D721Med (cell line): Measurements from ENCODE around the gene HOXA7.

Source experiments
- DNase-seq: peaks from one replicate; pipeline ENCODE4 v3.0.0; 2011; ENCODE audit warnings: low spot score; ENCODE audit not compliant: insufficient read length
- FAIRE-seq: peaks from 2 replicates; lab custom pipeline; 2011; peaks lifted over from hg19 to GRCh38; lab: Jason Lieb, UNC
- TF ChIP-seq, protein P1 (sequence below): IDR thresholded peaks from 2 replicates; pipeline ENCODE4 v1.5.1; 2012; ENCODE audit warnings: mild to moderate bottlenecking, control low read depth; ENCODE audit not compliant: insufficient read depth; ENCODE audit errors: missing control alignments

The HOXA7 gene

DNA sequence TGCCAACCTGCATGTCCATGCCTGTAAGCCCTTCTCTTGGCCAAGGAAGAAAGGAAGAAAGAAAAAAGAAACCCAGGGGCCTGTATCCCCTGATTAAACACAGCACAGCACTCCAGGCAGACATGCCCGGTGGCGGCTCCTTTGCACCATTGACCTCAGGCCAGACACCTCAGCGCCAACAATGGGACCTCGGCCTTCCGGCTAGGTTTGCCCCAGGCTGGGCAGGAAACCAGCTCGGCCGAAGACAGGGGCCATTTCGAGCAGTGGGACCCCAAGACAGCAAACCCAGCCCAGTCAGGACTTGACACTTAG is 14.8 kb upstream of the HOXA7 start:
- FAIRE-seq (no peak), DNase-seq (no peak)
- TF ChIP-seq, protein P1, sequence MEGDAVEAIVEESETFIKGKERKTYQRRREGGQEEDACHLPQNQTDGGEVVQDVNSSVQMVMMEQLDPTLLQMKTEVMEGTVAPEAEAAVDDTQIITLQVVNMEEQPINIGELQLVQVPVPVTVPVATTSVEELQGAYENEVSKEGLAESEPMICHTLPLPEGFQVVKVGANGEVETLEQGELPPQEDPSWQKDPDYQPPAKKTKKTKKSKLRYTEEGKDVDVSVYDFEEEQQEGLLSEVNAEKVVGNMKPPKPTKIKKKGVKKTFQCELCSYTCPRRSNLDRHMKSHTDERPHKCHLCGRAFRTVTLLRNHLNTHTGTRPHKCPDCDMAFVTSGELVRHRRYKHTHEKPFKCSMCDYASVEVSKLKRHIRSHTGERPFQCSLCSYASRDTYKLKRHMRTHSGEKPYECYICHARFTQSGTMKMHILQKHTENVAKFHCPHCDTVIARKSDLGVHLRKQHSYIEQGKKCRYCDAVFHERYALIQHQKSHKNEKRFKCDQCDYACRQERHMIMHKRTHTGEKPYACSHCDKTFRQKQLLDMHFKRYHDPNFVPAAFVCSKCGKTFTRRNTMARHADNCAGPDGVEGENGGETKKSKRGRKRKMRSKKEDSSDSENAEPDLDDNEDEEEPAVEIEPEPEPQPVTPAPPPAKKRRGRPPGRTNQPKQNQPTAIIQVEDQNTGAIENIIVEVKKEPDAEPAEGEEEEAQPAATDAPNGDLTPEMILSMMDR: no peak

DNA sequence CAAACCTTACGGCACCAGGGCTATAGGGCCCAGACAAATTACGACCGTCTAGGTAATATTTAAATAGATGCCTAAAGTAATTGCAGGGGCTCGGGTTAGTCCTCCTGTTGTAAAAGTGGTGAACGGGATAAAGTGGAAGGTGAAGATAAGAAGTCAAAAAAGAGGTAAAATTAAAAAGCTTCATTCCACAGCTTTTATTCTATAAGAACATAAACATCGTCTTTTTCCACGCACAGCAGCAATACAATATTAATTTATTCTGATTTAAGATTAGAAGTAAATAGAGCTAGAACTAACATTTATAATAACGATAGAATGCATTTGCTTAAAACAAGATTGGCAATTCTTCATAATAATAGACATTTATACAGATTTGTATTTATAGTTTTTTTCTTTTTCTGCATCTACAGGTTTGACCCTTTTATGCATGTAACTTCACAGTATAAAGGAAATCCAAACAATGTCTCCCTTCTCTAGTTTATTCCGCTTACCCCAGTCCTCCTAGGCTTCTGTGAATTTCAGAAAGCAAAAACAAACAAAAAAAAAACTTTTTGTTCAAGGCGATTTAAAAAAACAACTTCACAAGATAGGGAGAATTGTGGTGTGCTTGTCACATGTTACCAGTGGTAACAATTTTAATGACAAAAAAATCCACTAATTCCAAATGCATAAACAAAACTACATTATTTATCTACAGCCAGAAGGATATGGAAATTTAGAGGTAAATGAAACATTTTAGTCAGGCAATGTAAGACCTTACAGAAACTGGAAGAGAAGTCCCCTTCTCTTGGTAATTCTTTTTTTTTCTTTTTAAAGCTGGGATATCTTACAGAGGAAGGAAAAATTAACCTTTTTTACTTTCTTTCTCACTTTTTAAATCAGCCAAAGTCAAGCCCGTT is 14.2 kb upstream of the HOXA7 start:
- DNase-seq (no peak), FAIRE-seq (no peak)
- TF ChIP-seq, protein P1: no peak

DNA sequence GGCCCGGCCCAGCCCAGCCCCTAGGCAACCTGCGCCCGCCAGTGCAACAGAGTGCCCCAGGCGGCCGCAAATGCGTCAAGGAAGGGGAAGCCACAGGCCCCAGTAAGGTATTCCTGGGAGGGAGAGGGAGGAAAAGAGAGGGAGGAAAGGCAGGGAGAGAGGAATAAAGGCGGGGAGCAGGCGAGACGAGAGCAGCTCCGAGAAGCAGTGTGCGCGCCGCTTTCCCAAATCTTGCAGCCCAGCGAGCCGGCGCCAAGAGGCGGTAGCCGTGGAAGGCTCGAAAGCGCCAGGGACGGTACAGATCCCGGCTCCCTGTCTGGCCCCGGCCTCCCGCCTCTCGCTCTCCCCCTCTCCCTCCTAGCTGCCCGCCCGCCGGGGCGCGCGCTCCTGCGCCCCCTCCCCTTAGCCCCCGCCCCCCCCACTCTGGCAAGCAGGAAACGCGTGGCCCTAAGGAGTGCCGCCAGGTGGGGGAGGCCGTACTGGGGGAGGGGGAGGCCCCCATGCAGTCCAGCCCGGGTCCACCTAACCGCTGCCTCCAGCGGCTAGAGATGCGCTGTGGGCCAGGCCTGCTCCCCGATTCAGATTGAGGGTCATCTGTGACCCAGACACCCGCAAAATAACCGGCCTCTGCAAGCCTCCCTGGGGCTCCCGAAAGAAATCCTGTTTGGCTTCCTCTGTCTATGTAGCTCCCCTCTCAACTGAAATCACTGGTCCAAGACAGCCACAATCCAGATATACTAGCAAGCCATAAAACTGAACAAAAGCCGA is 13.4 kb upstream of the HOXA7 start:
- DNase-seq (no peak), FAIRE-seq (no peak)
- TF ChIP-seq, protein P1: no peak

DNA sequence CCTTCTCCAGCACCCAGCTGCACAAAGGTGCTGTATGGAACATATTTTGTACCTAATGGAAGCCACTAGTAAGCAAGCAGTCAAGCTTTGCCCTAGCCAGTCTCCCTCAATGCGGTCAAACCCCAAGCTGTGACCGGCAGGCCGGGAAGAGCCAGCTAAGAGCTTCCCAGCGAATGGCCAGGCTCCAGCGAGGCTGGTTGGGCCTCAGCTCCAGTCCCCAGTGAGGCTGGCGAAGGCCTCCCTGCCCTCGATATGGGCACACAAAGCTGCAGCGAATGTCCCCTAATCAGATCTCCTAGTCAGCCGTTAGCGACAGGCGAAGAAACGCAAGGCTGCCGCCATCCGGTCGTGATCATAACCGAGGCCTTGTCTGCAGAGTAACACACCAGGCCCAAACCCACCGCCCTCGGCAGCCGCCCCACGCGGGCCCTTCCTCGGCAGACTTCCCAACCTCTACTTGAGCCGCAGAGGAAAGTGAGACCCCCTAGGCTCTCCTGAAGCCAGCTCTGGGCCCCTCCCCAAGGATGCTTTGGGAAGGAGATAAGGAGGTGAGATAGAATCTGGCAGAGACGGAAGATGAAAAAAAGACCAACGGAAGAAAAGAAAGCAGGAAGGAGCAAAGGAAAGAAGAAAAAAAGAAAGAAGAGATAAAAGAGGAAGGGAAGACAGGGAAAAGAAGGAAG is 11.9 kb upstream of the HOXA7 start:
- DNase-seq: no peak
- no peak for FAIRE-seq
- TF ChIP-seq, protein P1: no peak

DNA sequence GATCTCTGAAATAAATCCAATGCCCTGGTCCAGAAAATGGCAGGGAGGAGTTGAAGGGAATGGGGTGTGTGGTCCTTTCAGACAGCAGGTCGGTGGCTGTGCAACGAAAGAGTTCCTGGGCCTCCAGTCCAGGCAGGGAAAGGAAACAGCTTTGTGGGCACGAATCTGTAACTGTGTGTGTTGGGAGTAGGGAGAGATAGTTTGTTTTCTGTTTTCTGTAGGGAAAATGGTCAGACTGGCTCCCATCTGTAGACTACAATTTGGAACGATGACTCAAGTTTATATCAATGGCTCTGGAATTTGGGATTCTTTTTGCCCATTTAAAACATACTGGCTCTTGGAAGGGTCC is 11.4 kb upstream of the HOXA7 start:
- FAIRE-seq (no peak), DNase-seq (no peak)
- TF ChIP-seq, protein P1: no peak

DNA sequence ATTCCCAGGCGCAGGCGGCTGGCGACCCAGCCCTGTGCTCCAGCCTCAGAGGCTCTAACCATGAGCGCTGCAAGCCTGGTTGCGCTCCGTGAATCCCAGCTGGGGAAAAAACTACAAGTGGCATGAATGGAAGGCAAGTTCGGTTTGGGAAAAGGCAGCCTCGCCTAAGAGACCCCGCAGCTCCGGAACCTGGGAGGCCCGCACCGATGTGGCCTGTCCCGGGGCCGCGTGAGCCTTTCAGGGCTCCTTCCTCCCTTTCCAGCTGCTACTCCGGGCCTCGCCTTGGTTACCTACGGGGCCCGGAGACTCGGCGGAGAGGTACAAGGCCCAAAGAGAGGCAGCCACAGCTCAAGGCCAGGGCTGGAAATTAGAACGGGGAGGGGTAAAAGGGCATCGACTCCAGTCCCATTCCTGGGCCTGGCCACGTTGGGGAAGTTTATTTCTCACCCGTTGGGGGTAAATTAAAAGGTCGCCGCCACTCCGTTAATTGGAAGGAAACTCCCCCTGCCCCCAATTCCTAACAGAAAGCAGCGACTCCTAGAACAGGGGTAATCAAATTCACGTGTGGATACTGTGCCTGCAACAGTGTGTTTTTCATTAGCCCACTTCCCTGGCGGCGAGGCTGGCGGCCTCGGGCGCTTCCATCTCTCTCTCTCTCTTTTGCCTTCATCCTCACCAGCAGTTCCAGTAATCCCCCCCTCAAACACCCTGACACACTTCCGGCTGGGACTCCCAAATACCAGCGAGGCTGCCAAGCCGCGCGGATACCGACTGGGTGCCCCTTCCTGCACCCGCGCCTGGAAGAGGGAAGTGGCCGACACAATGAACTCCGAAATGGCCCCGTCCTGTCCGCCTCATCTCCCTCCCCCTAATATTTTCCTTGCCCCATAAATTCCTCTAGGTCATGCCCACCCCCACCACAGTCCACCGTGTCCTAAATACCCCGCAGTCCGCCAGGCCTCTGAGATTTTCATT is 10.3 kb upstream of the HOXA7 start:
- DNase-seq (no peak), FAIRE-seq (no peak)
- TF ChIP-seq, protein P1: no peak
